Measurements from ENCODE around the gene L3MBTL4.

The L3MBTL4 gene

GRCh38 chr18:6401687-6402086 is 13.0 kb downstream of the L3MBTL4 start:
- no peak for DNase-seq (ENCODE audit: extremely low spot score)
- CTCF ChIA-PET, result interaction anchor here (0.9 to 2.0 kb wide), 7 partner anchors 11 to 533 kb away, joined by 3 to 15 read pairs (median 4); no protein-coding TSS in a partner anchor

GRCh38 chr18:6399776-6400175 is 14.9 kb downstream of the L3MBTL4 start:
- TF ChIP-seq, protein P1, sequence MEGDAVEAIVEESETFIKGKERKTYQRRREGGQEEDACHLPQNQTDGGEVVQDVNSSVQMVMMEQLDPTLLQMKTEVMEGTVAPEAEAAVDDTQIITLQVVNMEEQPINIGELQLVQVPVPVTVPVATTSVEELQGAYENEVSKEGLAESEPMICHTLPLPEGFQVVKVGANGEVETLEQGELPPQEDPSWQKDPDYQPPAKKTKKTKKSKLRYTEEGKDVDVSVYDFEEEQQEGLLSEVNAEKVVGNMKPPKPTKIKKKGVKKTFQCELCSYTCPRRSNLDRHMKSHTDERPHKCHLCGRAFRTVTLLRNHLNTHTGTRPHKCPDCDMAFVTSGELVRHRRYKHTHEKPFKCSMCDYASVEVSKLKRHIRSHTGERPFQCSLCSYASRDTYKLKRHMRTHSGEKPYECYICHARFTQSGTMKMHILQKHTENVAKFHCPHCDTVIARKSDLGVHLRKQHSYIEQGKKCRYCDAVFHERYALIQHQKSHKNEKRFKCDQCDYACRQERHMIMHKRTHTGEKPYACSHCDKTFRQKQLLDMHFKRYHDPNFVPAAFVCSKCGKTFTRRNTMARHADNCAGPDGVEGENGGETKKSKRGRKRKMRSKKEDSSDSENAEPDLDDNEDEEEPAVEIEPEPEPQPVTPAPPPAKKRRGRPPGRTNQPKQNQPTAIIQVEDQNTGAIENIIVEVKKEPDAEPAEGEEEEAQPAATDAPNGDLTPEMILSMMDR (IDR thresholded peaks at IDR 0.05; ENCODE audit: control extremely low read depth, extremely low read depth, low read depth, missing control alignments), result no peak
- no peak for DNase-seq (ENCODE audit: extremely low spot score)
- POLR2A ChIA-PET, result no interaction called here
- CTCF ChIA-PET, result no interaction called here

More at GRCh38 chr18:6401687-6402086, 13.0 kb downstream of the L3MBTL4 start:
- TF ChIP-seq, protein P1 (IDR thresholded peaks at IDR 0.05; ENCODE audit: control extremely low read depth, extremely low read depth, low read depth, missing control alignments), result peak; percentile 20
- POLR2A ChIA-PET, result no interaction called here

DNA sequence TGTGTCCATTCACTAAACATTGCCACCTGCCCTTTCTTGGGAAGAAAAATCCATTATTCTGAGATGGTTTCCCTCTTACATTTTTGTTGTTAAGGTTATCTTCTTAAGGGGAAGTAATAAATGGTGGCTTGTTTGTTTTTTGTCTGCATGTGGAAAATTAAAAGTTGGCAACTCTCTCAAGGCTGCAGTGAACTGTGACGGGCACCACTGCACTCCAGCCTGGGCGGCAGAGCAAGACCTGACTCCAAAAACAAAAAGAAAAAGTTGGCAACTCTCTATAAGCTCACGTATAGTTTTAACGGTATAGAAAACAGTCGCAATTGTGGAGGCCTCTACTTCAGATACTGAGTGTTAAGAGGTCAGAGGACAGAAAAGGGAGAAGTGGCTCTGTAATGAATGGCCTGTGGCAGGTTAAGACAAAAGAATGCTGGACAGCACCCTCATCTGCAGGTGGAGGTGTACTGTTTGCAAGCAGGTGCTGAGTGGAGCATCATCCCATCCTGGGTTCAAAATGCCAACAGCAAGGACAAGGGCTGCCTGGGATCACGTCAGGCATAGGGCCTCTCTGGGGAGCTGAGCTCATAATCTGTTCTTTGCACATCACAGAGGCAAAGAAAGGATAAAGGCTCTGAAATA is 16.7 kb downstream of the L3MBTL4 start:
- ChIA-PET CTCF (no interaction called here), POLR2A (no interaction called here)
- TF ChIP-seq, protein P1 (IDR thresholded peaks at IDR 0.05; ENCODE audit: control extremely low read depth, extremely low read depth, low read depth, missing control alignments), result no peak
- no peak for DNase-seq (ENCODE audit: extremely low spot score)

DNA sequence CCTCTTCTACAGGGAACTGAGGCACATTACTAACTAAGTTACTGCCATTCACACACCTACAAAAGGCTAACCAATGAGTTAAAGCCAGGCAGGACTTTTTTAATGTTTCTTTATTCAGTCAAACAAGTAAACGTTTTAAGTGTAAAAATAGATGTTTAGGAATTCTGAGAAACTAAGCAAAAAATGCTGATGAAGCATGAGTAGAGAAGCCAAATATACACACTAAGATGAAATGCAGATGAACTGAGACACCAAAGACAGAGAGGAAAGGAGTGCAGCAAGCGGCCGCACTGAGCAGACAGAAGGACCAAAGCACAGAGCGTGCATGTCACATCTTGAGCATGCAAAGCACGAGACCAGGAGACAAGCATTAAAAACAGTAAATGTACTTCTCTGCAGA is 17.9 kb downstream of the L3MBTL4 start:
- ChIA-PET POLR2A (no interaction called here), CTCF (interaction anchor here (1.6 kb wide), 1 partner anchor 9 kb away, joined by 5 read pairs; no protein-coding TSS in a partner anchor)
- DNase-seq (ENCODE audit: extremely low spot score), result no peak
- TF ChIP-seq, protein P1 (IDR thresholded peaks at IDR 0.05; ENCODE audit: control extremely low read depth, extremely low read depth, low read depth, missing control alignments), result no peak

GRCh38 chr18:6396276-6396675 is 18.4 kb downstream of the L3MBTL4 start:
- DNase-seq (ENCODE audit: extremely low spot score), result no peak
- TF ChIP-seq, protein P1 (IDR thresholded peaks at IDR 0.05; ENCODE audit: control extremely low read depth, extremely low read depth, low read depth, missing control alignments), result no peak
- ChIA-PET POLR2A (no interaction called here), CTCF (interaction anchor here (0.9 to 1.6 kb wide), 2 partner anchors 9 to 30 kb away, joined by 3 to 5 read pairs; no protein-coding TSS in a partner anchor)

DNA sequence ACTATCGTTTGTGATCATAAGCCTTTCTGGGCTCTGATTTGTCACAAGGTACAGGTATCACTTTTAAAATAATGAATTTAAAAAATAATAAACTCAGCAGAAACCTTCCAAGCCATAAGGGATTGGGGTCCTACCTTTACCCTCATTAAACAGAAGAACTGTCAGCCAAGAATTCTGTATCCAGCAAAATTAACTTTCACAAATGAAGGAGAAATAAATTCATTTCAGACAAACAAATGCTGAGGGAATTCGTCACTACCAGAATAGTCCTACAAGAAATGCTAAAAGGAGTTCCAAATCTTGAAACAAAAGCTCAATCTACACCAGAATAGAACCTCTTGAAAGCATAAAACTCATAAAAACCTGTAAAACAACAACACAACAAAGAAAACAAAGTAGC is 25.7 kb downstream of the L3MBTL4 start:
- ChIA-PET POLR2A (no interaction called here), CTCF (no interaction called here)
- TF ChIP-seq, protein P1 (IDR thresholded peaks at IDR 0.05; ENCODE audit: control extremely low read depth, extremely low read depth, low read depth, missing control alignments), result no peak
- no peak for DNase-seq (ENCODE audit: extremely low spot score)
